HG03354 (cell line): ENCODE data around the gene HBB.
"Not testable (repeated sequence)": the region's sequence is repeated elsewhere in the genome, so short reads cannot be mapped to it uniquely, and the experiment has no call there.

ENCODE experiments used
- ATAC-seq: cut with Tn5 transposase; IDR thresholded peaks from one replicate; pipeline ENCODE4 v1.9.1; 2021; ENCODE audit warnings: mild to moderate bottlenecking; ENCODE audit not compliant: unreplicated experiment, poor library complexity, severe bottlenecking

The HBB gene

DNA sequence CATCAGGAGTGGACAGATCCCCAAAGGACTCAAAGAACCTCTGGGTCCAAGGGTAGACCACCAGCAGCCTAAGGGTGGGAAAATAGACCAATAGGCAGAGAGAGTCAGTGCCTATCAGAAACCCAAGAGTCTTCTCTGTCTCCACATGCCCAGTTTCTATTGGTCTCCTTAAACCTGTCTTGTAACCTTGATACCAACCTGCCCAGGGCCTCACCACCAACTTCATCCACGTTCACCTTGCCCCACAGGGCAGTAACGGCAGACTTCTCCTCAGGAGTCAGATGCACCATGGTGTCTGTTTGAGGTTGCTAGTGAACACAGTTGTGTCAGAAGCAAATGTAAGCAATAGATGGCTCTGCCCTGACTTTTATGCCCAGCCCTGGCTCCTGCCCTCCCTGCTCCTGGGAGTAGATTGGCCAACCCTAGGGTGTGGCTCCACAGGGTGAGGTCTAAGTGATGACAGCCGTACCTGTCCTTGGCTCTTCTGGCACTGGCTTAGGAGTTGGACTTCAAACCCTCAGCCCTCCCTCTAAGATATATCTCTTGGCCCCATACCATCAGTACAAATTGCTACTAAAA is at the start of gene HBB:
Gene HBB (minus strand): TSS at position 340 of the 579 bp plus-strand sequence. CDS start 50 bp downstream, at position 290.
- no peak for ATAC-seq

DNA sequence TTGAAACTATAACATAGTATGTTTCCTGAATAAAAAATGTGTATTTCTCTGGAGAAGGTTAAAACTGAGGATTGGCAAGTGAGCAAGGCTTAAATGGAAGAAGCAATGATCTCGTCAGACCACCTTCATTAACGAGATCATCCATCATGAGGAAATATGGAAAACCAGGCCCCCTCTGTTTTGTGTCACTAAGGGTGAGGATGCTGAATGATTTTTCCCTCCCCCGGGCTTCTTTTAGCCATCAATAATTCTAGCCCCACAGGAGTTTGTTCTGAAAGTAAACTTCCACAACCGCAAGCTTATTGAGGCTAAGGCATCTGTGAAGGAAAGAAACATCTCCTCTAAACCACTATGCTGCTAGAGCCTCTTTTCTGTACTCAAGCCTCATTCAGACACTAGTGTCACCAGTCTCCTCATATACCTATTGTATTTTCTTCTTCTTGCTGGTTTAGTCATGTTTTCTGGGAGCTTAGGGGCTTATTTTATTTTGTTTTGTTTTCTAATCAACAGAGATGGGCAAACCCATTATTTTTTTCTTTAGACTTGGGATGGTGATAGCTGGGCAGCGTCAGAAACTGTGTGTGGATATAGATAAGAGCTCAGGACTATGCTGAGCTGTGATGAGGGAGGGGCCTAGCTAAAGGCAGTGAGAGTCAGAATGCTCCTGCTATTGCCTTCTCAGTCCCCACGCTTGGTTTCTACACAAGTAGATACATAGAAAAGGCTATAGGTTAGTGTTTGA is 48.7 kb upstream of the HBB start:
- no peak for ATAC-seq

DNA sequence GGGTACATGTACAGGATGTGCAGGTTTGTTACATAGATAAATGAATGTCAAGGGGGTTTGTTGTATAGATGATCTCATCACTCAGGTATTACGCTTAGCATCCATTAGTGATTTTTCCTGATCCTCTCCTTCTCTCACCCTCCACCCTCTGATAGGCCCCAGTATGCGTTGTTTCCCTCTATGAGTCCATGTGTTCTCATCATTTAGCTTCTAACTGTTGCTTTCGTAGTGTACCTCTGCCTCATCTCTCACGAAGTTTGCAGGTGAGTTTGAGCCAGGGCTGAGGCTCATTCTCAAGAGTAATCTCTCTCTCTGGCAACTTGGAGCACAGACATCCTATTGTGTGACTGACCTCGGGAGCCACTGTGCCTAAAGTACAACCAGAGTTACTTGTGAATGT is 47.5 kb upstream of the HBB start:
- no peak for ATAC-seq

DNA sequence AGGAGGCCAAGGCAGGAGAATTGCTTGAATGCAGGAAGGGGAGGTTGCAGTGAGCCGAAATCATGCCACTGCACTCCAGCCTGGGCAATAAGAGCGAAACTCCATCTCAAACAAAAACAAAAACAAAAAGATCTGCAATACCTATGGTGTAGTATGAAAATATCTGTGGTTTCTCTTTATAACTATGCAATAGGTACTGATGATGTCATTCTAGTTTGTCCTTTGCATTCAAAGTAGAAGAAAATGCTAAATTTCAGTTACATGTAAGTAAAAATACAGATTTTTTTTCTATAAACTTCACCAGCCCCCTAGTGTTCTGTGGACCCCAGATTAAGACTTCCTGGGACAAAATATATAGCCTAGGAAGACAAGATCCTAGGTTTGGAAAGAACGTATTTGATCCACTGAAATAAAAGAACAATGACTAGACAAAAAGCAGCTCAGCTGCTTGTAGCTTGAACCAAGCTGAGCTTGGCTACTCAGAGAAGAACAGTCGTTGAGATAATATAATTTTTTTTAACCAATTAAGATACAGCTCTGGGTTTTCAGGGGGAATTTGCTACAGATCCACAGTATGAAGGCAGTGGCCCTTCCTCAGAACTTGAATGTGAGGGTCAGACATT is 45.6 kb upstream of the HBB start:
- no peak for ATAC-seq

DNA sequence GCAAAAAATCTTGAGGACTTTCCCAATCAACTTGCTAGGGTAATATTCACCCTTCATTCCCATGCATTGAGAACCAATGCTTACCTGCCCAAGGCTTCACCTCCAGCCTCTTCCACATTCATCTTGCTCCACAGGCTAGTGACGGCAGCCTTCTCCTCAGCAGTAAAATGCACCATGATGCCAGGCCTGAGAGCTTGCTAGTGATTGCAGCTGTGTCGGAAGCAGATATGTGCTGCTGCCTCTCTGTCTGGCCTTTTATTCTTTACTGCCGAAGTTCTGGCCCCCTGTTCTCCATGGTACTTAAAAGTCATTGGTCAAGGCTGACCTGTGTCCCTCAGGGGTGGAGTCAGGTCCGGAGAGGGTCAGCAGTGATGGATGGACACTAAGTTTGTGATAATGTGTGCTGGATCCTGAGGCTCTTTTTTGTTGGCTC is 42.9 kb upstream of the HBB start, which contains the start of gene HBE1:
Gene HBE1 (minus strand): TSS at position 231 of the 433 bp plus-strand sequence. CDS start 55 bp downstream, at position 176.
- no peak for ATAC-seq

DNA sequence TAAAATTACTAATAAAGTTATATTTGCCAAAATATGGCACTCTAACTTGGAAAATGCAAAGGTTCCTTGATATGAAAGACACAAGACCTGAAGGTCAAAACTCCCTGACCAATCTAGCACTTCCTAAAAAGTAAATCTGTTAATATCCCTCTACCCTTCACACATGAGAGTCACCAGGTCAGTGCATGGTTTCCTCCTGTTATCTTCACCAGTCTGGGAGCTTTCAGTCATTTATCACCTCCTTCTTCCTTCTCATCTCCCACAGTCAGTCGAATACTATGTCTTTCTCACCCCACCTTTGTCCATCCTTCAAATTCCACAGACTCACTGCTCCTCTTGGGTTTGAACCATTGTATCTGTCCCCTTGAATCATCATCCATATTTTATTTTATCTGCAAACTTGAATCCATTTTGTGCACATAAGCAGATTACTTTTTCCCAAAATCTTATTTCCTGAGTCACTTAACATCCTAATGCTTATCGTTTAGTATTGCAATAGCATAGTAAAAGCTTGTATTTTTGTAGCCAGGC is 40.2 kb upstream of the HBB start:
- no peak for ATAC-seq

DNA sequence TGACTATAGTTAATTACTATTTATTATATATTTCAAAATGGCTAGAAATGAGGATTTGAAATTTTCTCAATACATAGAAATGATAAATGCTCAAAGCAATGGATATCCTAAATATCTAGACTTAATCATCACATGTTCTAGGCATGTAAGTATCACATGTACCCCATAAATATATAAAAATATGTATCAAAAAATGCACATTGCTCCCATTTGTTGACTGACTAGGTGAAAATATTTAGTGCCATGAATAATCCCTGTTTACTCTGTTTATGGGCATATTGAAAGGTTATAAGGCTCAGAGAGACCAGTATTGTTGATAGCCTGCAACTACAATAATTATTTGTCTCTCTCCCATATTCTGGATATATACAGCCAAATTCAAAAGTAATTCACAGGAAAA is 39.7 kb upstream of the HBB start:
- ATAC-seq: no peak

DNA sequence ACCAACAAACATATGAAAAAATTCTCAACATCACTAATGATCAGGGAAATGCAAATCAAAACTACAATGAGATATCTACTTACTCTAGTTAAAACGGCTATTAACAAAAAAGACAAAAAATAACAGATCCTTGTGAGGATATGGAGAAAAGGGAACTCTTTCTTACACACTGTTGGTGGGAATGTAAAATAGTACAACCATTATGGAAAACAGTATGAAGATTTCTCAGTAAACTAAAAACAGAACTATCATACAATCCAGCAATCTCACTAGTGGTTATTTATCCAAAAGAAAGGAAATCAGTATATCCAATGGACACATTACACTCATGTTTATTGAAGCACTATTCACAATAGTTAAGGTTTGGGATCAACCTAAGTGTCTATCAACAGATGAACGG is 39.0 kb upstream of the HBB start:
- no peak for ATAC-seq

DNA sequence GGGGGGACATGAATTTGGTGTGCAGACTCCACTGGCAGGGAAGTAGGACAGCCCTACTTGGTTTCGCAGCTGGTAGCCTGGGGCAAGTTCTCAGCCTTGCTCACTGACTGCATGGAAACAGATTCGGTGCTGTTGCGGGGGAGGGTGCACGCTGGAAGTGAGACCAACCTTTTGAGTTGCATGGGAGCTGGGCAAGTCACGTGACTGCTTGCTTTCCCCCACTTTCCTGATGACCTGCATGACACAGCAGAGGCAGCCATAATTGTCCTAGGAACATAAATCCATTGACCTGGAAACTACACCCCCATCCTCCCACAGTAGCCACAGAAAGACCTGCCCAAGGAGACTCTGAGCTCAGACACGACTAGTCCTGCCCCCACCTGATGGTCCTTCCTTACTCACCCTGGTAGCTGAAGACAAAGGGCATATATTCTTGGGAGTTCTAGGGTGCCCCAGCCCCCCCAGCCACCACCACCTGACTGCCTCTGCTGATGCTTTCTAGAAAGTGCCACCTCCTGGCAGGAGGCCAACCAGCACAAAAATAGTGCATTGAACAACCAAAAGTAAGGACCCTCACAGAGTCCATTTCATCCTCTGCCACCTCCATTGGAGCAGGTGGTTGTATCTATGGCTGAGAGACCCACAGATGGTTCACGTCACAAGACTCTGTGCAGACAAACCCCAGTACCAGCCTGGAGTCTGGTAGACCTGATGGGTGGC is 31.8 kb upstream of the HBB start:
- no peak for ATAC-seq

DNA sequence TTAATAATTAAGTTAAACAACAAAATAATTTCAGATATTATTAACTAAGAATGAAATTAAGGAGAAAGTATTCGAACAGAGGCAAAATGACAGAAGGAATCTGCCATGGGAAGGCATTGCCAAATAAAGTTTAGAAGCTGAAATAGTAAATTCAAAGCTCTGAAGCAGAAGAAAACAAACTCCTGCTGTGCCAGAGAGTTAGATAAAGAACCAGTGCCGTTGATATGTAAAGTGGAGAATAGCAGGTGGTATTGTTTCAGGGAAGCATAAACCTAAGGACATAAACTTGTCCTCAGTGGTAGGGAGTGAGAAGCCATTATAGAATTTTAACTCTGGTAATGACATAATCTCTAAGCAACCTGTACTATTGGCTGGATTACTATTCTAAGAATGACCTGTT is 30.4 kb upstream of the HBB start:
- no peak for ATAC-seq

DNA sequence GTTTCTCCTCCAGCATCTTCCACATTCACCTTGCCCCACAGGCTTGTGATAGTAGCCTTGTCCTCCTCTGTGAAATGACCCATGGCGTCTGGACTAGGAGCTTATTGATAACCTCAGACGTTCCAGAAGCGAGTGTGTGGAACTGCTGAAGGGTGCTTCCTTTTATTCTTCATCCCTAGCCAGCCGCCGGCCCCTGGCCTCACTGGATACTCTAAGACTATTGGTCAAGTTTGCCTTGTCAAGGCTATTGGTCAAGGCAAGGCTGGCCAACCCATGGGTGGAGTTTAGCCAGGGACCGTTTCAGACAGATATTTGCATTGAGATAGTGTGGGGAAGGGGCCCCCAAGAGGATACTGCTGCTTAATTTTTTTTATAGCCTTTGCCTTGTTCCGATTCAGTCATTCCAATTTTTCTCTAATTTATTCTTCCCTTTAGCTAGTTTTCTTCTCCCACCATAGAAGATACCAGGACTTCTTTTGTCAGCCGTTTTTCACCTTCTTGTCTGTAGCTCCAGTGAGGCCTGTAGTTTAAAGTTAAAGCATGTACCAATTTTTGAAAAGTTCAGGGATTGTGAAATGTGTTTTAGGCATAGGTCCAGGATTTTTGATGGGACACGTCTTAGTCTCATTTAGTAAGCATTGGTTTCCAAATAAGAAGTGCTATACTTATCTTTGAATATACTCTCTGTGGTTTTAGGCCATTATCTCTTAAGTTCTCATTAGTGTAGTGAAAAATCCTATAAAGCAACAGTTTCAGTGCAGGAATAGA is 28.0 kb upstream of the HBB start, which contains the start of gene HBG2:
Gene HBG2 (minus strand): TSS at position 136 of the 768 bp plus-strand sequence. CDS start 53 bp downstream, at position 83.
- ATAC-seq: not testable (repeated sequence)

DNA sequence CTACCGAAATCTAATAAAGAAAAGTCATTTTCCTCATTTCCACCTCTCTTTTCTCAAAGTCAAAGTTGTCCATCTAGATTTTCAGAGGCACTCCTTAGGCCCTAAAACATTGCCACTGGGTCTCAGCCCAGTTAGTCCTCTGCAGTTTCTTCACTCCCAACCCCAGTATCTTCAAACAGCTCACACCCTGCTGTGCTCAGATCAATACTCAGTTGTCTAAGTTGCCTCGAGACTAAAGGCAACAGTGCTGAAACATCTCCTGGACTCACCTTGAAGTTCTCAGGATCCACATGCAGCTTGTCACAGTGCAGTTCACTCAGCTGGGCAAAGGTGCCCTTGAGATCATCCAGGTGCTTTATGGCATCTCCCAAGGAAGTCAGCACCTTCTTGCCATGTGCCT is 27.2 kb upstream of the HBB start:
- ATAC-seq: not testable (repeated sequence)

DNA sequence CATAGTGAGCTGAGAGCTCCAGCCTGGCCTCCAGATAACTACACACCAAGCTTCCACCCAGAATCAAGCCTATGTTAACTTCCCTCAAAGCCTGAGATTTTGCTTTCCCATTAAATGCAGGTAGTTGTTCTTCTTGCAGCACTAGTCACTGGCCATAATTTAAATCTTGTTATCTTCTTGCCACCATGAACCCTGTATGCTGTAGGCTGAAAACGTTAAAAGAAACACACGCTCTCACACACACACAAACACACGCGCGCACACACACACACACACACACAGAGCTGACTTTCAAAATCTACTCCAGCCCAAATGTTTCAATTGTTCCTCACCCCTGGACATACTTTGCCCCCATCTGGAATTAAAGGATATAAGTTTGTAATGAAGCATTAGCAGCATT is 26.6 kb upstream of the HBB start:
- ATAC-seq: not testable (repeated sequence)

DNA sequence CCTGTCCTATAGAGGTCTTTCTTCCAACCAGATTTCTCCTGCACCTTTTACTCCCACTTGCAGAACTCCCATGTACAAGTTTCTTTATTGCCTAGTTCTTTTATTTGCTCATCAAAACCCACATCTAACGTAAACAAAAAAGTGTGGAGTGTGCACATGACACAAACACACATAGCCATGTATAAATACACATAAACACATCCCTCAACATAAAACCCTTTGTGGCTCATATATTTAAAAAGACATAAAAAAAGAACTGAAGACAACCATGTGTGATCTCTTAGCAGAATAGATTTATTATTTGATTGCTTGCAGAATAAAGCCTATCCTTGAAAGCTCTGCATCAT is 26.0 kb upstream of the HBB start:
- ATAC-seq: no peak

DNA sequence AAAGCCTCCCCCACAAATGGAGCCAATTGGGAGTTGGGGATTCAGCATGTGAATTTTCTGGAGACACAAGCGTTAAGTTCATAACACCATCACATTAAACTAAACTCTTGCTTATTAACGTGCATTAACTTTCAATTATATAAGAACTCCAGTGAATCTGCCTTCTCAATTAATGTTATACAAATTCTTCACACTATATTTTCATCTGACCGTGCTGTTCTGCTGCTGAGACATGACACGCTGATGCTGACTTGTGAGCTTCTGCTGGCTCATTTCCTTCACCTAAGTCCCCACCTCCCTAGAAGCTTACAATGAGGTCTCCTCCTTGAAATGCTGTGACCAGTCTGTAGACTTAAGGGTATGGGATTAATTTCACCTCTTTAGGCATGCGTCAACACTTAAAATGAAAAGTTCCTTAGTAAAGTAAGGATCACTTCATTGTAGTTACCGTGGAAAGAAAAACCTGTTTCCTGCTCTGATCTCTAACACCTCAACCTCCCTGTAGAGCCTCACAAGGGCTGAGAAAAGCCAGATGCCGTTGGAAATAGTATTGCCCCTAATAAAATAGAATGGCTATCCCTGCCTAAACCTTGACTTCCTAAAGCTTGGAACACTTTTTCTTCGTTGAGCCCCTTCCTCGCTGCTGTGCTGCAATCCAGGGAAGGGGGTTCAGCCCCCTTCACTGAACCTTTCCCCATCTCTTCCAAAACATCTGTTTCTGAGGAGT is 25.5 kb upstream of the HBB start:
- no peak for ATAC-seq

DNA sequence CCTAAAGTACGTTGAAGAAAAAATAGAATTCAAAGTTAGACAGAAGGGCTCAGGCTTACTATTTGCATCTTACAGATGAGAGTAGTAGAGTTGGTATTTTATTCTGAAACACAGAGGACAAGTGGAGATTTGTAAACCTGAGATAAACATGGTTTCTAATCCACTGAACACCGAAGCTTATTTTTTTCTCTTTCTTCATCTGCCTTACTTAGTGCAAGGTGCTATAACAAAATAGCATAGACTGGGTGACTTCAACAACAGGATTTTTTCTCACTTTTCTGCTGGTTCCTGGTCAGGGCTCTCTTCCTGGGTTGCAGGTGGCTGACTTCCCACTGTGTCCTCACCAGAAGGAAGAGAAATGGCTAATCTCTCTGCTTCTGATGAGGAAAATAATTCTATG is 24.9 kb upstream of the HBB start:
- ATAC-seq: no peak

DNA sequence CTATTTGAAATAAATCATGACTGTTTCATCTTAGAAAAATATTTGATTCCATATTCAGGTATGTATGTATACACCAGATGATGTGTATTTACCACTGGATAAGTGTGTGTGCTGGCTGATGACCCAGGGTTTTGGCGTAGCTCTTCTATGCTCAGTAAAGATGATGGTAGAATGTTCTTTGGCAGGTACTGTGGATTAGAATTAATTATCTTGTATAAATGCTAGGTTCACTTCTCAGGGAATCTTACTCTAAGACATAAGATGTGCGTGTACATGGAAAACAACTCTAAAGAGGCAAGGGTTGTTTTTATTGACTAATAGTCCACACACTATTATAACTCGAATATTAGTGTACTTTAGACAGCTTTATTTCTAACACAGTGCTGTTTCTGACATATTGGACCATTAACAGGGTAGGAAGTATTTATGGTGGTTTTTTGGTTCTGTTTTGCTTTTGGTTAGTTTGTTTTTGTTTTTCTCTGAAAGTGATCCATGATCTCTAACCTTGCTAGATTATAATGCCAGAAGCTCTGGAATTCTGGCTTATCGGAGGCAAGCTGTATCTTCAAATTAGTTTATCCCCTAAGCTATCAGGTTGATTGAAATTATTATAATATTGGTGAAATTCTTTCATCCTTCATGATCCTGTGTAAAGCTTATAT is 23.8 kb upstream of the HBB start:
- ATAC-seq: no peak

DNA sequence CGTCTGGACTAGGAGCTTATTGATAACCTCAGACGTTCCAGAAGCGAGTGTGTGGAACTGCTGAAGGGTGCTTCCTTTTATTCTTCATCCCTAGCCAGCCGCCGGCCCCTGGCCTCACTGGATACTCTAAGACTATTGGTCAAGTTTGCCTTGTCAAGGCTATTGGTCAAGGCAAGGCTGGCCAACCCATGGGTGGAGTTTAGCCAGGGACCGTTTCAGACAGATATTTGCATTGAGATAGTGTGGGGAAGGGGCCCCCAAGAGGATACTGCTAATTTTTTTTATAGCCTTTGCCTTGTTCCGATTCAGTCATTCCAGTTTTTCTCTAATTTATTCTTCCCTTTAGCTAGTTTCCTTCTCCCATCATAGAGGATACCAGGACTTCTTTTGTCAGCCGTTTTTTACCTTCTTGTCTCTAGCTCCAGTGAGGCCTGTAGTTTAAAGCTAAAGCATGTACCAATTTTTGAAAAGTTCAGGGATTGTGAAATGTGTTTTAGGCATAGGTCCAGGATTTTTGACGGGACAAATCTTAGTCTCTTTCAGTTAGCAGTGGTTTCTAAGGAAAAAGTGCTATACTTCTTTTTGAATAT is 23.0 kb upstream of the HBB start, which contains the start of gene HBG1:
Gene HBG1 (minus strand): TSS at position 51 of the 590 bp plus-strand sequence. CDS start 53 bp downstream, outside the sequence.
- ATAC-seq: not testable (repeated sequence)
